ENCODE data around the gene ADAMTSL2.

Gene ADAMTSL2

GRCh38 chr9:133536080-133536479, 1.6 kb downstream of the ADAMTSL2 start:
- DNase-seq: no peak

- no peak for DNase-seq
Observed at GRCh38 chr9:133536536-133536935, 2.0 kb downstream of the ADAMTSL2 start.

GRCh38 chr9:133537257-133537656, 2.8 kb downstream of the ADAMTSL2 start:
- DNase-seq: no peak

- no peak for DNase-seq
Observed at GRCh38 chr9:133538176-133538575, 3.7 kb downstream of the ADAMTSL2 start.

GRCh38 chr9:133538851-133539833, 4.6 kb downstream of the ADAMTSL2 start:
- DNase-seq: no peak

GRCh38 chr9:133539991-133540697, 5.6 kb downstream of the ADAMTSL2 start:
- no peak for DNase-seq

GRCh38 chr9:133540698-133541025, 6.2 kb downstream of the ADAMTSL2 start:
- DNase-seq: no peak

- no peak for DNase-seq
Observed at GRCh38 chr9:133542002-133542401, 7.5 kb downstream of the ADAMTSL2 start.

- DNase-seq: no peak
Observed at GRCh38 chr9:133543772-133544467, 9.4 kb downstream of the ADAMTSL2 start.

- no peak for DNase-seq
Observed at GRCh38 chr9:133545494-133546286, 11.2 kb downstream of the ADAMTSL2 start.

GRCh38 chr9:133546287-133546680, 11.8 kb downstream of the ADAMTSL2 start:
- no peak for DNase-seq

- DNase-seq: no peak
Observed at GRCh38 chr9:133547116-133547515, 12.6 kb downstream of the ADAMTSL2 start.

- no peak for DNase-seq
Observed at GRCh38 chr9:133551446-133551845, 16.9 kb downstream of the ADAMTSL2 start.

- no peak for DNase-seq
Observed at GRCh38 chr9:133552236-133552635, 17.7 kb downstream of the ADAMTSL2 start.

- no peak for DNase-seq
Observed at GRCh38 chr9:133553123-133553522, 18.6 kb downstream of the ADAMTSL2 start.

- no peak for DNase-seq
Observed at GRCh38 chr9:133553973-133554713, 19.6 kb downstream of the ADAMTSL2 start.

GRCh38 chr9:133554729-133555128, 20.2 kb downstream of the ADAMTSL2 start:
- DNase-seq: no peak

- DNase-seq: no peak
Observed at GRCh38 chr9:133556354-133556753, 21.9 kb downstream of the ADAMTSL2 start.

- no peak for DNase-seq
Observed at GRCh38 chr9:133557581-133557980, 23.1 kb downstream of the ADAMTSL2 start.

GRCh38 chr9:133558191-133559126, 24.0 kb downstream of the ADAMTSL2 start:
- DNase-seq: no peak

GRCh38 chr9:133560311-133560710, 25.8 kb downstream of the ADAMTSL2 start:
- no peak for DNase-seq
